GM18870 (cell line): Measurements from ENCODE around the gene MIGA2.

Experiments used
- ATAC-seq: cut with Tn5 transposase; IDR thresholded peaks from one replicate; pipeline ENCODE4 v1.9.1; 2021; ENCODE audit warnings: moderate library complexity; ENCODE audit not compliant: unreplicated experiment

MIGA2 gene

DNA sequence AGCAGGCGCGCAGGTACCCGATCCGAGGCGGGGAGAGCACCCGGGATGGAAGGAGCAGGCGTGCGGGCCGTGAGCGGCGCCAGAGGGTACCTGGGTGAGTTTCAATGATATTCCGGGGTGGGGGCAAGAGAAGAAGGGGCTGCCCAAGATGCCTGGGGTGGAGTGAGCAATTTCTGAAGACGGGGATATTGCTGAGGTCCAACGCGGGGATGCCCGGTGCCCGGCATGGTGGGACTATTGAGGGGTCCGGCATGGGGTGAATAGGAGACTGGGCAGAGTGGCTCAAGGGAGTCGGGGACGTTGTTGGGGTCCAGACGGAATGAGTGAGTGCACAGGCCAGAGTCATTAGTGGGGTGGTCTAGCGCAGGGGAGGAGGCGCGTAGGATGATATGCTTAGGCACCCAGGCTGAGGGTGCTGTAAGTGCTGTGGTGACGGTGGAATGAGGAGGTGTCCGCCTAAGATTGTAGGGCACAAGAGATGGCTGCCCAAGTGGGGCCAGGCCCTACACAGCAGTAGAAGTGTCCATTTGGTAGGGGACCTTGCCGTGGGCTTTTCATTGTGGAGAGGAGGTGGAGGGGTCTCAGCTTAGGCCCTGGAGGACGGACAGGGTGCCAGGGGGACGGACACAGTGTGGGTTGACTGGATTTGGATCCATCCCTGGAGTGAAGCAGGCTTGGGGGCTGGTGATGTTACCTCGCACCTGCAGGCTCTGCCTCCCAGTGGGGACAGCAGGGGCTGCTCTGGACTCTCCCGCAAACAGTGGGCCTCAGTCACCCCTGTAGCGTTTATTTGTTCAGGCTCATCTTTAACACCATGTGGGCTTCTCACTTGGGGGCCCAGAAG is 719 bp downstream of the MIGA2 start:
- no peak for ATAC-seq

DNA sequence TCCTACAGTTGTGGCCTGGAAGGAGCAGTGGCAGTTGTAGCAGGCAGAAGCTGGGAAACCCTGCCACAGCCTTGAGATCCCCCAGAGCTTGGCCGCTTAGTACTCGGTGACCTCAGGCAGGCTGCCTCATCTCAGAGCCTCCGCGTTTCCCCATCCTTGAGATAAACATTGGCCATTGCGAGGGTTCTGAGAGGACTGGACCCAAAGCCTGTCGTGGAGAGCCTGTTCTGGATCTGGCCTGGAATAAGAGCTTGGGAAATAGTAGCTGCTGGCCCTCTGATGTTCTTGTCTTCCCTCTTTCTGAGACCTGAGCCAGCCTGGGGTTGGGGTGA is 1.3 kb downstream of the MIGA2 start:
- no peak for ATAC-seq

DNA sequence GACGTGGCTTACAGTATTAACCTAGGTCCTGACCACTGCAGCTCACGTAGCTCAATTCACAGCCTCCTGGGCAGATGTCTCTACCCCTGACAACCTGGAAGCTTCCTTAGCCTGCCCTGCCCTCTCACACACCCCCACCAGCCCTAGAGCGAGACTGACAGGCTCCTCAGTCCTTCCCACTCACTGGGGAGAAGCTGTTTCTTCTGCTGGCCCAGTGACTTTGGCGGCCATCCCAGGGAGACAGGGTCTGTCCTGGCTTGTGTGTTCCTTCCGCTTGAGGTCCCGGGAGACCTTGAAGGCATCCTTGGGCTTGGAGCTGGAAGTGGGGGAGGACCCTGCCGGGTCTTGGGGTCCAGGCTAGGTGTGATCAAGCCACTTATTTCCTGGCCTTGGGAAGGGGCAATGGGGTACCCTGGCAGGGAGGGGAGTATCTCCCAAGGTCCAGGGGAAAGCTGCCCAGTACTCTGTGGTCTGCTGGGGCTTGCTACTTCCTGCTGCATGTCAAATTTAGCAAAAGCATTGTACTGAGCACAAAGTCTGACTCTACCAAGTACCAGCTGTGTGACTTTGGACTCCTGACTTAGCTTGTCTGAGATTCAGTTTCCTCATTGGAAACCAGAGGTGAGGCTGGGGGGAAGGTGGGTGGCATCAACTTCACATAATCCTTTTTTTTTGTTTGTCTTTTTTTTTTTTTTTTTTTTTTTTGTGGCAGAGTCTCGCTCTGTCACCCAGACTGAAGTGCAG is 1.9 kb downstream of the MIGA2 start:
- ATAC-seq: no peak

DNA sequence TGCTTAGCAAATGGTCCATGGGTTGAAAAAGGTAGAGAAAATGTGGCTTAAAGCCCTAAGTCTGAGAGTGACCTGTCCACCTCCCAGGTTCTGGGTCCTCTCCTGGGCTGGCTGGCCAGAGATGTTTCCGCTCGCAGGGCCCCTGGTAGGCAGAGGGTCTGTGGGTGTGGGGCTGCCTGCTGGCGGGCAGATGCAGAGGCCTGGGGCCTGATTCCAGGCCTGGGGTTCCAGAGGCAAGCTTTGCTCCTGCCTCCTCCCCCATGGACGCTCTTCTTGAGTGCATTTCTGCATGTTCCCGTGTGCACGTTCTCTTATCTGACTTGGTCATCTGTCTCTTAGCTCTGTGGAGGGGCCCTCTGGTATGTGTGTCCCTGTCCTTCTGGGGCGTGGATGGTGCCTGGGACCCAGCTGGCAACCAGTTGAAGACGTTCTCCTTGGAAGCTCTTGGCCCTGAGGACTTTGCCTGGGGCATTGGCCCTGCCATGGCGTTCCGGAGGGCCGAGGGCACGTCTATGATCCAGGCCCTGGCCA is 3.8 kb downstream of the MIGA2 start:
- ATAC-seq: no peak

DNA sequence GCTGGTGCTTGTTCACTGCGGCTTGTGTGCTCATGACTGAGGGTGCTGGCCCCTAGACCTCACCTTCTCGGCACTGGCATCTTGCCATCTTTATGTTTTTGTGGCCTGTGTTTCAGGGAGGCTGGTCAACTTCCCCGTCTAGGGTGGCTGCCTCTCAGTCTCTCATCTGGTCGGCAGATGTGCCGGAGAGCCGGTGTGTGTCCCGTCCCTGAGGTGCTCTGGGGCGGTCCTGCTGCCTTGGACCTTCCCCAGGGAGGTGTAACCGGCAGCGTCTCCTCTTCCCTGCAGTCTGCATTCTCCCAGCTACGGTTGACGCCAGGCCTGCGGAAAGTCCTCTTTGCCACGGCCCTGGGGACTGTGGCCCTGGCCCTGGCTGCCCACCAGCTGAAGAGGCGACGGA is 5.6 kb downstream of the MIGA2 start:
- ATAC-seq: no peak

DNA sequence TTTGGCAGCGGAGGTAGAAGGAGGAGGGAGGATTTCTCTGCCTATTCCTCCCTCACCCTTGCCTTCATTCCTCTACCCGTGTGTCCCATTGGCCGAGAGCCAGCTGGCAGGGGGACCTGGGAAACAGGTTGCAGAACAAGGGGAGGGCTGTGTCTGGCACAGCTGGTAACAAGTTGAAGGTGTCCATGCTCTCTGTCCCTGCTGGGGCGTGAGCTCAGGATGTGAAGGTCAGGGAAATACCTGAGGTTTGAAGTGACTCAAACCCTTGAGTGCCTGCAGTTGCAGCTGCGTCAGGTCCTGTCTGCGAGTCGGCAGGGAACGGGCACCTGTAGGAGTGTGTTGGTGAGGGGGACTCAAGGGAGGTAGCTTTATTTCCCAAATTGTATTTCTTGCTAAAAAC is 16.2 kb downstream of the MIGA2 start:
- no peak for ATAC-seq

DNA sequence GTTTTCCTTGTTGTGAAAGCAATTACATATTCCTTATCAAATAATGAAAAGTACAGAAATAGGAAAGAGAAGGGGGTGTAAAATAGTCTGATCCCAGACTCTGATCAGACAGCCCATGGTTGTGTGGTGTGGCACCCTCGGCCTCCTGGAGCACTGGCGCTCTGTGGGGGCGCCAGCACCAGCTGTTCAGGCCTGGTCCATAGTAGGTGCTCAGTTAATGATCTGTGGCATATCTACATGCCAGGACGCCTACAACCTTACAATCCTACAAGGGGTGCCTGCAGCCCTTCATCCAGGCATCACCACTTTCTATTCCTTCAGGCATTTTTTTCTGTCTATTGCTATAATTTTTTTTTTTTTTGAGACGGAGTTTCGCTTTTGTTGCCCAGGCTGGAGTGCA is 16.6 kb downstream of the MIGA2 start:
- ATAC-seq: no peak

DNA sequence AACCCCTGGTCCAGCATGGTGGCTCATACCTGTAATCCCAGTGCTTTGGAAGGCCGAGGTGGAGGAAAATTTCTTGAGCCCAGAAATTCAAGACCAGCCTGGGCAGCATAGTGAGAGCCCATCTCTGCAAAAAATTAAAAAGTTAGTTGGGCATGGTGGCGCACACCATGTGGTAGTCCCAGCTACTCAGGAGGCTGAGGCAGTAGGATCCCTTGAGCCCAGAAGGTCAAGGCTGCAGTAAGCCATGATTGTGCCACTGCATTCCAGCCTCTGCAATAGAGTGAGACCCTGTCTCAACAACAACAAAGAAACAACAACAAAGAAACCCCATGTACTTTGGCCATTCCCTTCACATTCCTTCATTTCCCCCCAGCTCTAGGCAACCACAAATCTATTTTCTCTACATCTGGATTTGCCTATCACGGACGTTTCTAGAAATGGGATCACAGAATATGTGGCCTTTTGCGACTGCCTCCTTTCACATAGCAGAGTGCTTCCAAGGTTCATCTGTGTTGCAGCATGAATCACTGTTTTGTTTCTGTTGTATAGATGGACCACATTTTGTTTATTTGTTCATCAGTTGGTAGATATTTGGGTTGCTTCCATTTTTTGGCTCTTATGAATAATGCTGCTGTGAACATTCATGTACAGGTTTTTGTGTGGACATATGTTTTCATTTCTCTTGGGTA is 17.9 kb downstream of the MIGA2 start:
- ATAC-seq: no peak

DNA sequence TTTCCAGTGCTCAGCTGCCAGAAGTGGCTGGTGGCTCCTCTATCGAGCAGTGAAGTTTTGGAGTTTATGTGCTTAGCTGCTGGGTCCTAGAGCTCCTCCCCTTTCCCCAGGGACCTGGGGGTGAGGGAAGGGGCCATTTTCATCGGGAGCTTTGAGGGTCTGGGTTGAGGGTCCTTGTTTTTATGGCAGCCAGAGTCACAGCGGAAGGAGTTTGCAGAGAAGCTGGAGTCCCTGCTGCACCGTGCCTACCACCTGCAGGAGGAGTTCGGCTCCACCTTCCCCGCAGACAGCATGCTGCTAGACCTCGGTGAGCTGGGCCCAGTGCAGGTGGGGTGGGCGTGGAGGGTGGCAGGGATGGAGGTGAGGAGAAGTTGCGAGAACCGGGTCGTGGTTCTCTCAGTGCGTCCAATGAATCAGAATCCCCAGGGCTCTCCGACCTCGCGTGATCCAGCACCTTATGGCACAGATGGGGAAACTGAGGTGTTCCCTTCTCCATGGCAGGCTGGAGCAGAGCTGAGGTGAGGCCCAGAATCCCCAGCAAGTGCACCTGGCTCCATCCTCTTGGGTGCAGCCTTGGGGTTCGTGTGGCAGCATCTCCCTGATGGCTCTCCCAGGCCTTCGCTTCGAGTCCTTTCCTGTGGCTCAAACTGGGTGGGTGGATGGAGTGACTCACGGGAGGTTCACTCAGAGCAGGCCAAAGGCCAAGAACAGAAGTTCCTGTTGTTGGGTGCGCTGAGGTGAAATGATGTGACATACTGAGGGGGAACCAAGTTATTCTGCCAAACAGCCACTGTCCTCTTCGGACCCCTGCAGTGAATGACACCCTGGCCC is 22.8 kb downstream of the MIGA2 start:
- ATAC-seq: no peak

DNA sequence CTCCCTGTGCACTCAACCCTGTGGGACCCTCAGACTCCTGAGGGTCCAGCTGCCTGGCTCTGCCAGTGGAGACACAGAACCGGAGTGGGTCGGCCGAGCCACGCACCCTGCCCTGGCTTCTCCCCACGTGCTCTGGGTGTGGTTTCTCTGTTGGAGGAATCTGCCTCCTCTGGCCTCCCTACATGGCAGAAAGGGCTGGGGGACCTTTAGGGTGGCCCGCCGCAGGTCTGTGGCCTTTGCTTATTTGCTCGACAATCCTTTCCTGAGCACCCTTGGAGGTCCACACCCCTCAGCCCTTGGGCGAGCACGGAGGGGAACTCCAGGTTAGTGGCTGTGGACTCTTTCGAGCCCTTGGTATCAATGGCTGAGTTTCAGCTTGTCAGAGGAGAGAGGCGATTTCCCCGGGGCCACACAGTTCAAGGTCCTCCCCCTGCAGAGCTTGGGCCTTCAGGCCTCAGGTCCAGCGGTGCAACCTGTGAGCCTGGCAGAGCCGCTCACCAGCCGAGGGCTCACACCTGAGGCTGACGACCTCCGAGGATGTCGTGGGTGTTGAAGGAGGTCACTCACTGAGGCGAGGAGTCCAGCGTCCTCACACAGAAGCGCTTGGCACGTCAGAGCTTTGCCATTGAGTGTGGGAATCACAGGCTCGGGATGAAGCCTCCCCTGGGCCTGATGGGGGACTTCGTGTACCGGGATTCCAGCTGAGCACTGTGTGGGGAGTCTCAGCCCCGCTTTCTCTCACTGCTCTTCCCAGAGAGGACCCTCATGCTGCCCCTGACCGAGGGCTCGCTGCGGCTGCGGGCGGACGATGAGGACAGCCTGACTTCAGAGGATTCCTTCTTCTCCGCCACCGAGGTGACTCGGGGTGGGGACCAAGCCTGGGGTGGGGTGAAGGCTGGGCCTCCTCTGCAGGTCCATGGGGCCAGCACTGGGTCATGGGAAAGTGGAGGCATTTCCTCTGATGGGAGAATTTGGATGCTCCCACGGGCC is 23.7 kb downstream of the MIGA2 start:
- ATAC-seq: no peak

DNA sequence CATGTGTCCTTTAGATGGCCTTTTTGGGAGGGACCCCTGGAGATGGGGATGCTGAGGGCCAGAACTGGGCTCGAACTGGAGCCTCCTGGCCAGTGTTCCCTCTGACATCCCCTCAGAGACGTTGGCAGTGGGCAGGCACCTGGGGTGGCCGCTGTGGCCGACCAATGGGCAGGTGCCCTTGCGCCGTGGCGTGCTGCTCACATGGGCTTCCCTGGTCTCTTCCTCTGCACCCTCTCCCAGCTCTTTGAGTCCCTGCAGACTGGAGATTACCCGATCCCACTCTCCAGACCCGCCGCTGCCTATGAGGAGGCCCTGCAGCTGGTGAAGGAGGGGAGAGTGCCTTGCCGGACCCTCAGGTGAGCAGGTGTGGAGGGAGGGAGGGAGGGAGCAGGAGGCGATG is 24.6 kb downstream of the MIGA2 start:
- ATAC-seq: no peak

DNA sequence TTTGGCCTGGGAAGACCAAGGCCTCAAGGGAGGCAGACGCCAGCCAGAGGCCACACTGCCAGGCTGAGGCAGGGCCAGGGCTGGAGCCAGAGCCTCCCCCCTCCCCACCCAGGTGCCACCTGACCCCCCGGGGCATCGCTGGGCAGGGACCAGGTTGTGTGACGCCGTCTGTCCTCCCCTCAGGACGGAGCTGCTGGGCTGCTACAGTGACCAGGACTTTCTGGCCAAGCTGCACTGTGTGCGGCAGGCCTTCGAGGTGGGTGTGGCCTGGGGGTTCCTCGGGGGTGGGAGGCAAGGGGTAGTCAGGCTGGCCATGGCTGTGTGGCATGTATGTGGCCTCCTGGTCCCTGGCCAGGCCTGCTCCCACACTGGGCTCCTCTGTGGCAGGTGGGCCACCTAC is 26.6 kb downstream of the MIGA2 start:
- no peak for ATAC-seq

DNA sequence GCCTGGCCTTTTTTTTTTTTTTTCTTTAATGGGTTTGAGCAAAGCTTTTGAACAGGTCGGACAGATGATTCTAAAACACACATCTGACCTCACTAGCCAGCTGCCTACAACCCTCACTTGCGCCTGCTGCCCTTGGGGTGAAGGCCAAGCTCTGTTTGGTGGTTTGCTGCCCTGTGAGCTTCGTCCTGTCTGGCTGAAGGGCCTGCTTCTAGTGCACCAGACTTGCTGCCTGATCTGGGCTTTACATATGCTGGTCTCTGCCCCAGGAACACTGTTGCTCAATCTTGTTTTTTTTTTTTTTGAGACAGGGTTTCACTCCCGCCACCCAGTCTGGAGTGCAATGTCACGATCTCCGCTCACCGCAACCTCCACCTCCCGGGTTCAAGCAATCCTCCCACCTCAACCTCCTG is 28.1 kb downstream of the MIGA2 start:
- no peak for ATAC-seq

DNA sequence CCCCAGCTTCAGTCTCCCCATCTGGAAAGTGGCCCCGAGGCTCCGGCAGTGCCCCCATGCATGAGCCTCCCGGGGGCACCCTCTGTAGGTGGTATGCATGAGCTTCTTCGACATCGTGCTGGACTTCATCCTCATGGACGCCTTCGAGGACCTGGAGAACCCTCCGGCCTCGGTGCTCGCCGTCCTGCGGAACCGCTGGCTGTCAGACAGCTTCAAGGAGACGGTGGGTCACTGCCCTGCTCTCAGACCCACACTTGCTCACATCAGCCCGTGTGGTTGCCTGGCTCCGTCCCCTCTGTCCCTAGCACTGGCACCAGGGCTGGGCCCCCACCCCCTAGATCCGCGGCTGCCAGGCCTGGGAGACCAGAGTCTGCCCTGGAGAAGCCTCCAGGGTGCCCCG is 31.7 kb downstream of the MIGA2 start:
- no peak for ATAC-seq

DNA sequence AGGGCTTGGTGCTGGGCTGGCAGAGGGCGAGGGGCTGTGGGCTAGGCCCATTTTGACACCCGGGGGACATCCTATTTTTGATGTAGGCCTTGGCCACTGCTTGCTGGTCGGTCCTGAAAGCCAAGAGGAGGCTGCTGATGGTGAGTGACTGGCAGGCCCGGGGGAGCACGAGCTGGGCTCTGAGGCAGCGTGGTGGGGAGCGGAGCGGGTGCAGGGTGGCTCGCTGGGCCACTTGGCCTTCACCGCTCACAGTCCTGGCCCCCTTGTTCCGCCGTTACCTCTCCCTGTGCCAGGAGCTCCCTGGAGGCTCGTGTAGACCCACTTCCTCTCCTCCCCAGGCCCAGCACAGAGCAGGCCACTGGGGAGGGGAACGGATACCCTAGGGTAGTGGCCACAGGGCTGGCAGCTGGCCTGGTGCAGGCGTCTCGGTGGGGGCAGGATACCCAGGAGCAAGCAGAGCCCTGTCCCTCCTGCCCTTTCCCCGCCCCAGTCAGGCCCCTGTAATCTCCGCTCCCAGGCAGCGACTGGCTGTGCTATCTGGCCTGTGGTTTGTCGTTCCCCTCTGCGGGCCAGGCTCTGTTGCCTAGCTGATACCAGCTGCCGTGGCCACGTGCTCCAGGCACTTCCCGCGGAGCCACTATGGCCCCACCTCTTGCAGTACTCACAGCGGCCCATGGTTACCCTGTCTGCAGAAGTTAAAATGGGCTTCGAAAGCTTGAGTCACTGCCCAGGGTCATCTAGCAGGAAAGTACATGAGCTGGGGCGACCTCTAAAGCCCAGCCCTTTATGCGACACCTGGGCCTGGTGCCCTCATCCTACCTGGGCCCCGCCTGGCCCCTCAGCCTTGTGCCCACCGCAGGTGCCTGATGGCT is 32.8 kb downstream of the MIGA2 start:
- ATAC-seq: no peak

DNA sequence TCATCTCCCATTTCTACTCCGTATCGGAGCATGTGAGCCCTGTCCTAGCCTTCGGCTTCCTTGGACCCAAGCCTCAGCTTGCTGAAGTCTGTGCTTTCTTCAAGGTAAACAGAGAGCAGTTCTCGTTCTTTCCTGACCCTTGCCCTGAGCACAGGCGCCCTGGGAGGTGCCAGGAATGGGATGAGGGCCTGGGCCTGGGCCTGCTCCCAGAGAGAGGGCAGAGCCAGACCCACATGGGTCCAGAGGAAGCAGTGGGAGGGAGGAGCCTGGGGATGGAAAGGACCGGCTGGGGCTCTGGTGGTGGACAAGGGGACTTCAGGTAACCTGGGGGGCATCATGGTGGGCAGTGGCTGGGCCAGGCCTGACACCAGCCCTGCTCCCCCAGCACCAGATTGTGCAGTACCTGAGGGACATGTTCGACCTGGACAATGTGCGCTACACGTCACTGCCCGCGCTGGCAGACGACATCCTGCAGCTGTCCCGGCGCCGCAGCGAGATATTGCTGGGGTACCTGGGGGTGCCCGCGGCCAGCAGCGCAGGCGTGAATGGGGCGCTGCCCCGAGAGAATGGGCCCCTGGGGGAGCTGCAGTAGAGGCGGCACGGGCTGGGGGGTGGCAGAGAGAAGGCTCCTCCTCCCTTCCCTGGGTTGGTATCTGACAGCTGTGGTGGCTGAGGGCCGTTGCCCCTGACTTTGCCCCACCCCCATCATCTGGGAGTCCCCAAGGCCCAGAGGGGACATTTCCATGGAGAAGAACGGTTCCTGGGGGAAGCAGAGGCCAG is 33.6 kb downstream of the MIGA2 start:
- no peak for ATAC-seq

DNA sequence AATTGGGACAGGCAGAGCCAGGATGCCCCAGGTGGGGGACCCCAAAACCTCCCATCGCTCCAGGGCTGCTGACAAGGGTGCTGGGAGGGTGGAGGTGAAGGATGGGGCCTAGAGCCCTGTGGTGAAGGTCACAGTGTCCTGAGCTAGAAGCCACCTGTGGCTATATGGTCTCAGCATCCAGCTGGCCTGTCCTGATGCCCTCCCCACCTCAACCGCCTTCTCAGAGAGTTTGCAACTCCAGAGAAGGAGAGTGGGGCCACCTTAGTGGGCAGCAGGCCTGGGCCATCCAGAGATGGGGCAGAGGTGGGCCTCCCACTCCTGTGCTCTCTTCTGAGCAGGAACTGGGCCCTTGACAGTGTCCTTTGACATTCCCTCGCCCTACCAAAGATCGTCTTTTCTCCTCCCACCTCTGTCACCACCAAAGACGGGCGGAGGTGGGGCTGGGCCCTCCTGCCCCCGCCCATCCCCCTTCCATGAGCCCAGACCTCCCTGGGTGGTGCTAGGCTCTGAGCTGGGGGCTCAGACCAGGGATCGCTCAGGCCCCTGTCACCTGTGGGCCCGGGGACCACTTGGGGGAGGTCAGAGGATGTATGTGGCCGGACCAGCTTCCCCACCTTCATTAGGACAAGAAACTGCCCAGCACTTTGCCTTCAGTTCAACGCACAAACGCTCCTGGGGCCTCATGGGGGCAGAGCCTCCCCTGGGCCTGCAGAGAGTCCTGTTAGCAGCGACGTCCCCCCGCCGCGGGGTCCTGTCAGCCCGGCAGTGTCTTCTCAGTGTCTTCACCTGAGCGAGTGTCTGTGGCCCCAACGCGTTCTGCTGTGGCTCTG is 34.5 kb downstream of the MIGA2 start:
- ATAC-seq: no peak
